ENCODE data around the gene CAMK2B. TPM values are rescaled to one million over a fixed set of nuclear protein-coding genes. Genes with fewer than 3 reads are reported as not detected.

CAMK2B gene
- total and polyA plus RNA-seq, 2 experiments from 2014 or later = not detected

- Histone ChIP-seq H3K79me2 (replicated peaks; ENCODE audit: insufficient read depth) (no peaks in the 10 kb centered on the region), H3F3A (replicated peaks; ENCODE audit: low read depth) (no peaks in the 10 kb centered on the region), H3K27ac (ENCODE audit: low read depth) (no peak overlapping the region), H2AFZ (no peak overlapping the region), H4K20me1 (replicated peaks; ENCODE audit: insufficient read depth) (no peaks in the 10 kb centered on the region), H3K9me2 (ENCODE audit: insufficient read depth) (no peaks in the 10 kb centered on the region), H3K4me3 (no peak overlapping the region), H3K36me3 (ENCODE audit: insufficient read depth) (no peaks in the 10 kb centered on the region), H3K4me1 (ENCODE audit: insufficient read depth) (no peaks in the 10 kb centered on the region), H3K27me3 (ENCODE audit: insufficient read depth) (no peaks in the 10 kb centered on the region), H3K4me2 (no peak overlapping the region)
- Mint-ChIP-seq H3K27me3 (ENCODE audit: insufficient read depth, low read depth, poor library complexity) (peaks cover 8% of the 10 kb centered on the region), H3K36me3 (ENCODE audit: low read depth) (no peaks in the 10 kb centered on the region), H3K4me1 (peaks cover 8% of the 10 kb centered on the region; the same call in 2 of the 3 replicates), H3K4me3 (no peak overlapping the region), H3K27ac (no peak overlapping the region), H3K9me3 (no peaks in the 10 kb centered on the region)
- DNase-seq (ENCODE audit: low spot score) (peak; percentile 52), ATAC-seq (peak; percentile 75)
- TF ChIP-seq, protein P1, sequence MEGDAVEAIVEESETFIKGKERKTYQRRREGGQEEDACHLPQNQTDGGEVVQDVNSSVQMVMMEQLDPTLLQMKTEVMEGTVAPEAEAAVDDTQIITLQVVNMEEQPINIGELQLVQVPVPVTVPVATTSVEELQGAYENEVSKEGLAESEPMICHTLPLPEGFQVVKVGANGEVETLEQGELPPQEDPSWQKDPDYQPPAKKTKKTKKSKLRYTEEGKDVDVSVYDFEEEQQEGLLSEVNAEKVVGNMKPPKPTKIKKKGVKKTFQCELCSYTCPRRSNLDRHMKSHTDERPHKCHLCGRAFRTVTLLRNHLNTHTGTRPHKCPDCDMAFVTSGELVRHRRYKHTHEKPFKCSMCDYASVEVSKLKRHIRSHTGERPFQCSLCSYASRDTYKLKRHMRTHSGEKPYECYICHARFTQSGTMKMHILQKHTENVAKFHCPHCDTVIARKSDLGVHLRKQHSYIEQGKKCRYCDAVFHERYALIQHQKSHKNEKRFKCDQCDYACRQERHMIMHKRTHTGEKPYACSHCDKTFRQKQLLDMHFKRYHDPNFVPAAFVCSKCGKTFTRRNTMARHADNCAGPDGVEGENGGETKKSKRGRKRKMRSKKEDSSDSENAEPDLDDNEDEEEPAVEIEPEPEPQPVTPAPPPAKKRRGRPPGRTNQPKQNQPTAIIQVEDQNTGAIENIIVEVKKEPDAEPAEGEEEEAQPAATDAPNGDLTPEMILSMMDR (conservative IDR thresholded peaks at IDR 0.05; ENCODE audit: low read depth in 2 of 2) = peak; percentile 25 to 57; a peak in 2 of 4 replicates
- TF ChIP-seq JUNB (IDR thresholded peaks at IDR 0.05; ENCODE audit: unreplicated experiment) = no peak
Measured at GRCh38 chr7:44286182-44286617, 39.2 kb downstream of the CAMK2B start.

DNA sequence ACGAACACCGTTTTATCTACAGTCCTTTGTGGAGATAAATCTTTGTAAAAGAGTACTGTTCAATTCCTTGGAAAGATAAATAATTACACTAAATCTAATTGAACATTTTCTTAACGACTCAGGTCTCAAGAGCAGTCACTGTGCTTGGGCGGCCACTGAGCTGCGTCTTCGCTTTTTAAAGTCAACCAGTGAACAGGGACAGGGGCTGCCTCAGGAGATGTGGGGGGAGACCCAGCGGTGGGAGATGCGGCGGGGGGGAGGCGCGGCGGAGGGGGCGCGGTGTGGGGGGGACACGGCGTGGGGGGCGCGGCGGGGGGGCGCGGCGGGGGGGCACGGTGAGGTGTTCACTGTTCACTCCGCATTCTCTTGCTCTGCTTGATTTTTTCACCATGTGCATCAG lies 39.8 kb downstream of the CAMK2B start:
- no peaks in the 10 kb centered on the region for H3K36me3 Mint-ChIP-seq (ENCODE audit: low read depth)
- H3K27ac Mint-ChIP-seq = no peak overlapping the region
- TF ChIP-seq EZH2 (IDR thresholded peaks at IDR 0.05; ENCODE audit: low read depth, unreplicated experiment) (no peak), ZNF331 (CRISPR knock-in tag; IDR thresholded peaks at IDR 0.05; ENCODE audit: low read depth) (no peak), NANOG (IDR thresholded peaks at IDR 0.05; ENCODE audit: borderline replicate concordance) (no peak), ZNF114 (CRISPR knock-in tag; IDR thresholded peaks at IDR 0.05) (no peak), CREB1 (CRISPR knock-in tag; IDR thresholded peaks at IDR 0.05; ENCODE audit: low read depth) (no peak), JUNB (IDR thresholded peaks at IDR 0.05; ENCODE audit: unreplicated experiment) (no peak), STAT1 (IDR thresholded peaks at IDR 0.05; ENCODE audit: unreplicated experiment) (no peak)
- TF ChIP-seq, protein P1 (conservative IDR thresholded peaks at IDR 0.05; ENCODE audit: low read depth in 2 of 2) = no peak
- TF ChIP-seq, protein P2, sequence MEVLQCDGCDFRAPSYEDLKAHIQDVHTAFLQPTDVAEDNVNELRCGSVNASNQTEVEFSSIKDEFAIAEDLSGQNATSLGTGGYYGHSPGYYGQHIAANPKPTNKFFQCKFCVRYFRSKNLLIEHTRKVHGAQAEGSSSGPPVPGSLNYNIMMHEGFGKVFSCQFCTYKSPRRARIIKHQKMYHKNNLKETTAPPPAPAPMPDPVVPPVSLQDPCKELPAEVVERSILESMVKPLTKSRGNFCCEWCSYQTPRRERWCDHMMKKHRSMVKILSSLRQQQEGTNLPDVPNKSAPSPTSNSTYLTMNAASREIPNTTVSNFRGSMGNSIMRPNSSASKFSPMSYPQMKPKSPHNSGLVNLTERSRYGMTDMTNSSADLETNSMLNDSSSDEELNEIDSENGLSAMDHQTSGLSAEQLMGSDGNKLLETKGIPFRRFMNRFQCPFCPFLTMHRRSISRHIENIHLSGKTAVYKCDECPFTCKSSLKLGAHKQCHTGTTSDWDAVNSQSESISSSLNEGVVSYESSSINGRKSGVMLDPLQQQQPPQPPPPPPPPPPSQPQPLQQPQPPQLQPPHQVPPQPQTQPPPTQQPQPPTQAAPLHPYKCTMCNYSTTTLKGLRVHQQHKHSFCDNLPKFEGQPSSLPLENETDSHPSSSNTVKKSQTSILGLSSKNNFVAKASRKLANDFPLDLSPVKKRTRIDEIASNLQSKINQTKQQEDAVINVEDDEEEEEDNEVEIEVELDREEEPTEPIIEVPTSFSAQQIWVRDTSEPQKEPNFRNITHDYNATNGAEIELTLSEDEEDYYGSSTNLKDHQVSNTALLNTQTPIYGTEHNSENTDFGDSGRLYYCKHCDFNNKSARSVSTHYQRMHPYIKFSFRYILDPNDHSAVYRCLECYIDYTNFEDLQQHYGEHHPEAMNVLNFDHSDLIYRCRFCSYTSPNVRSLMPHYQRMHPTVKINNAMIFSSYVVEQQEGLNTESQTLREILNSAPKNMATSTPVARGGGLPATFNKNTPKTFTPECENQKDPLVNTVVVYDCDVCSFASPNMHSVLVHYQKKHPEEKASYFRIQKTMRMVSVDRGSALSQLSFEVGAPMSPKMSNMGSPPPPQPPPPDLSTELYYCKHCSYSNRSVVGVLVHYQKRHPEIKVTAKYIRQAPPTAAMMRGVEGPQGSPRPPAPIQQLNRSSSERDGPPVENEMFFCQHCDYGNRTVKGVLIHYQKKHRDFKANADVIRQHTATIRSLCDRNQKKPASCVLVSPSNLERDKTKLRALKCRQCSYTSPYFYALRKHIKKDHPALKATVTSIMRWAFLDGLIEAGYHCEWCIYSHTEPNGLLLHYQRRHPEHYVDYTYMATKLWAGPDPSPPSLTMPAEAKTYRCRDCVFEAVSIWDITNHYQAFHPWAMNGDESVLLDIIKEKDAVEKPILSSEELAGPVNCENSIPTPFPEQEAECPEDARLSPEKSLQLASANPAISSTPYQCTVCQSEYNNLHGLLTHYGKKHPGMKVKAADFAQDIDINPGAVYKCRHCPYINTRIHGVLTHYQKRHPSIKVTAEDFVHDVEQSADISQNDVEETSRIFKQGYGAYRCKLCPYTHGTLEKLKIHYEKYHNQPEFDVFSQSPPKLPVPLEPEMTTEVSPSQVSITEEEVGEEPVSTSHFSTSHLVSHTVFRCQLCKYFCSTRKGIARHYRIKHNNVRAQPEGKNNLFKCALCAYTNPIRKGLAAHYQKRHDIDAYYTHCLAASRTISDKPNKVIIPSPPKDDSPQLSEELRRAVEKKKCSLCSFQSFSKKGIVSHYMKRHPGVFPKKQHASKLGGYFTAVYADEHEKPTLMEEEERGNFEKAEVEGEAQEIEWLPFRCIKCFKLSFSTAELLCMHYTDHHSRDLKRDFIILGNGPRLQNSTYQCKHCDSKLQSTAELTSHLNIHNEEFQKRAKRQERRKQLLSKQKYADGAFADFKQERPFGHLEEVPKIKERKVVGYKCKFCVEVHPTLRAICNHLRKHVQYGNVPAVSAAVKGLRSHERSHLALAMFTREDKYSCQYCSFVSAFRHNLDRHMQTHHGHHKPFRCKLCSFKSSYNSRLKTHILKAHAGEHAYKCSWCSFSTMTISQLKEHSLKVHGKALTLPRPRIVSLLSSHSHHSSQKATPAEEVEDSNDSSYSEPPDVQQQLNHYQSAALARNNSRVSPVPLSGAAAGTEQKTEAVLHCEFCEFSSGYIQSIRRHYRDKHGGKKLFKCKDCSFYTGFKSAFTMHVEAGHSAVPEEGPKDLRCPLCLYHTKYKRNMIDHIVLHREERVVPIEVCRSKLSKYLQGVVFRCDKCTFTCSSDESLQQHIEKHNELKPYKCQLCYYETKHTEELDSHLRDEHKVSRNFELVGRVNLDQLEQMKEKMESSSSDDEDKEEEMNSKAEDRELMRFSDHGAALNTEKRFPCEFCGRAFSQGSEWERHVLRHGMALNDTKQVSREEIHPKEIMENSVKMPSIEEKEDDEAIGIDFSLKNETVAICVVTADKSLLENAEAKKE (CRISPR knock-in tag; IDR thresholded peaks at IDR 0.05) = no peak
- TF ChIP-seq, protein P3, sequence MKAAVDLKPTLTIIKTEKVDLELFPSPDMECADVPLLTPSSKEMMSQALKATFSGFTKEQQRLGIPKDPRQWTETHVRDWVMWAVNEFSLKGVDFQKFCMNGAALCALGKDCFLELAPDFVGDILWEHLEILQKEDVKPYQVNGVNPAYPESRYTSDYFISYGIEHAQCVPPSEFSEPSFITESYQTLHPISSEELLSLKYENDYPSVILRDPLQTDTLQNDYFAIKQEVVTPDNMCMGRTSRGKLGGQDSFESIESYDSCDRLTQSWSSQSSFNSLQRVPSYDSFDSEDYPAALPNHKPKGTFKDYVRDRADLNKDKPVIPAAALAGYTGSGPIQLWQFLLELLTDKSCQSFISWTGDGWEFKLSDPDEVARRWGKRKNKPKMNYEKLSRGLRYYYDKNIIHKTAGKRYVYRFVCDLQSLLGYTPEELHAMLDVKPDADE (IDR thresholded peaks at IDR 0.05) = no peak

More for the DNA sequence above, 39.8 kb downstream of the CAMK2B start:
- Histone ChIP-seq H4K20me1 (replicated peaks; ENCODE audit: insufficient read depth) (no peaks in the 10 kb centered on the region), H3K27me3 (ENCODE audit: insufficient read depth) (no peaks in the 10 kb centered on the region), H3F3A (replicated peaks; ENCODE audit: low read depth) (no peaks in the 10 kb centered on the region), H2AFZ (no peak overlapping the region), H3K27ac (ENCODE audit: low read depth) (no peak overlapping the region), H3K4me3 (no peak overlapping the region), H3K4me1 (ENCODE audit: insufficient read depth) (no peaks in the 10 kb centered on the region), H3K36me3 (ENCODE audit: insufficient read depth) (no peaks in the 10 kb centered on the region), H3K79me2 (replicated peaks; ENCODE audit: insufficient read depth) (no peaks in the 10 kb centered on the region), H3K9me2 (ENCODE audit: insufficient read depth) (no peaks in the 10 kb centered on the region), H3K4me2 (no peak overlapping the region)
- Mint-ChIP-seq H3K4me1 (peaks cover 7% of the 10 kb centered on the region; the same call in 2 of the 3 replicates), H3K27me3 (ENCODE audit: insufficient read depth, low read depth, poor library complexity) (peaks cover 8% of the 10 kb centered on the region), H3K9me3 (no peaks in the 10 kb centered on the region; the same call in 2 of the 3 replicates), H3K4me3 (no peak overlapping the region)
- no peak for DNase-seq (ENCODE audit: low spot score)
- no peak for ATAC-seq

Data from GM23338 (cell line).